ENCODE data around the gene CROCC2.

The CROCC2 gene

DNA sequence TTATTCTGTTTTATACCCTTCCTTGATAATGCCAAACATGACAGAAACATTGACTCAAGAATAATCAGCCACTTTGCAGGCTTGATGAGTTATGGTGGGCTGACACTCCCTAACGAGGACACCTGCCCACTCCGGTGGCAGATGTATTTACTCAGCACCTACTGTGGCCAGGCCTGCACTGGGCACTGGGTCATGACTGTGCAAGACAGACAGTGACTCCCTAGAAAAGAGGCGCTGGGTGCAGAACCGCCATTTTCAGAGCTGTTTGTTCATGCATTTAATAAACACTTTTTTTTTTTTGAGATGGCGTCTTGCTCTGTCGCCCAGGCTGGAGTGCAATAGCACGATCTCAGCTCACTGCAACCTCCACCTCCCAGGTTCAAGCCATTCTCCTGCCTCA is 124.7 kb downstream of the CROCC2 start:
- Histone ChIP-seq H3K27ac (ENCODE audit: extremely low read depth, low read depth, low read length) (no peak overlapping the region), H3K9me3 (ENCODE audit: control insufficient read depth, insufficient read depth, low read depth, low read length) (no peaks in the 10 kb centered on the region; the same call in 1 of the 2 replicates), H3K4me1 (ENCODE audit: control insufficient read depth, insufficient read depth, low read length) (no peaks in the 10 kb centered on the region), H3K4me3 (ENCODE audit: low read depth, low read length) (no peak overlapping the region), H3K36me3 (ENCODE audit: control insufficient read depth in 2 of 2, insufficient read depth in 1 of 2, low read length in 2 of 2) (no peaks in the 10 kb centered on the region)
- TF ChIP-seq, protein P1, sequence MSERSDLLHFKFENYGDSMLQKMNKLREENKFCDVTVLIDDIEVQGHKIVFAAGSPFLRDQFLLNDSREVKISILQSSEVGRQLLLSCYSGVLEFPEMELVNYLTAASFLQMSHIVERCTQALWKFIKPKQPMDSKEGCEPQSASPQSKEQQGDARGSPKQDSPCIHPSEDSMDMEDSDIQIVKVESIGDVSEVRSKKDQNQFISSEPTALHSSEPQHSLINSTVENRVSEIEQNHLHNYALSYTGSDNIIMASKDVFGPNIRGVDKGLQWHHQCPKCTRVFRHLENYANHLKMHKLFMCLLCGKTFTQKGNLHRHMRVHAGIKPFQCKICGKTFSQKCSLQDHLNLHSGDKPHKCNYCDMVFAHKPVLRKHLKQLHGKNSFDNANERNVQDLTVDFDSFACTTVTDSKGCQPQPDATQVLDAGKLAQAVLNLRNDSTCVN (tag by site-specific recombination; optimal IDR thresholded peaks at IDR 0.05), result no peak
- TF ChIP-seq ZNF548 (tag by site-specific recombination; IDR thresholded peaks at IDR 0.05) (no peak), ZNF211 (tag by site-specific recombination; IDR thresholded peaks at IDR 0.05; ENCODE audit: low read depth) (no peak), ZNF394 (tag by site-specific recombination; IDR thresholded peaks at IDR 0.05; ENCODE audit: borderline replicate concordance) (no peak)
- TF ChIP-seq, protein P2, sequence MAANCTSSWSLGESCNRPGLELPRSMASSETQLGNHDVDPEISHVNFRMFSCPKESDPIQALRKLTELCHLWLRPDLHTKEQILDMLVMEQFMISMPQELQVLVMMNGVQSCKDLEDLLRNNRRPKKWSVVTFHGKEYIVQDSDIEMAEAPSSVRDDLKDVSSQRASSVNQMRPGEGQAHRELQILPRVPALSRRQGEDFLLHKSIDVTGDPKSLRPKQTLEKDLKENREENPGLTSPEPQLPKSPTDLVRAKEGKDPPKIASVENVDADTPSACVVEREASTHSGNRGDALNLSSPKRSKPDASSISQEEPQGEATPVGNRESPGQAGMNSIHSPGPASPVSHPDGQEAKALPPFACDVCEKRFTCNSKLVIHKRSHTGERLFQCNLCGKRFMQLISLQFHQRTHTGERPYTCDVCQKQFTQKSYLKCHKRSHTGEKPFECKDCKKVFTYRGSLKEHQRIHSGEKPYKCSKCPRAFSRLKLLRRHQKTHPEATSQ (tag by site-specific recombination; IDR thresholded peaks at IDR 0.05), result no peak
- TF ChIP-seq, protein P3, sequence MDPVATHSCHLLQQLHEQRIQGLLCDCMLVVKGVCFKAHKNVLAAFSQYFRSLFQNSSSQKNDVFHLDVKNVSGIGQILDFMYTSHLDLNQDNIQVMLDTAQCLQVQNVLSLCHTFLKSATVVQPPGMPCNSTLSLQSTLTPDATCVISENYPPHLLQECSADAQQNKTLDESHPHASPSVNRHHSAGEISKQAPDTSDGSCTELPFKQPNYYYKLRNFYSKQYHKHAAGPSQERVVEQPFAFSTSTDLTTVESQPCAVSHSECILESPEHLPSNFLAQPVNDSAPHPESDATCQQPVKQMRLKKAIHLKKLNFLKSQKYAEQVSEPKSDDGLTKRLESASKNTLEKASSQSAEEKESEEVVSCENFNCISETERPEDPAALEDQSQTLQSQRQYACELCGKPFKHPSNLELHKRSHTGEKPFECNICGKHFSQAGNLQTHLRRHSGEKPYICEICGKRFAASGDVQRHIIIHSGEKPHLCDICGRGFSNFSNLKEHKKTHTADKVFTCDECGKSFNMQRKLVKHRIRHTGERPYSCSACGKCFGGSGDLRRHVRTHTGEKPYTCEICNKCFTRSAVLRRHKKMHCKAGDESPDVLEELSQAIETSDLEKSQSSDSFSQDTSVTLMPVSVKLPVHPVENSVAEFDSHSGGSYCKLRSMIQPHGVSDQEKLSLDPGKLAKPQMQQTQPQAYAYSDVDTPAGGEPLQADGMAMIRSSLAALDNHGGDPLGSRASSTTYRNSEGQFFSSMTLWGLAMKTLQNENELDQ (tag by site-specific recombination; IDR thresholded peaks at IDR 0.05; ENCODE audit: low read depth), result no peak
- CTCF ChIA-PET, result no interaction called here
- POLR2A ChIA-PET, result no interaction called here

DNA sequence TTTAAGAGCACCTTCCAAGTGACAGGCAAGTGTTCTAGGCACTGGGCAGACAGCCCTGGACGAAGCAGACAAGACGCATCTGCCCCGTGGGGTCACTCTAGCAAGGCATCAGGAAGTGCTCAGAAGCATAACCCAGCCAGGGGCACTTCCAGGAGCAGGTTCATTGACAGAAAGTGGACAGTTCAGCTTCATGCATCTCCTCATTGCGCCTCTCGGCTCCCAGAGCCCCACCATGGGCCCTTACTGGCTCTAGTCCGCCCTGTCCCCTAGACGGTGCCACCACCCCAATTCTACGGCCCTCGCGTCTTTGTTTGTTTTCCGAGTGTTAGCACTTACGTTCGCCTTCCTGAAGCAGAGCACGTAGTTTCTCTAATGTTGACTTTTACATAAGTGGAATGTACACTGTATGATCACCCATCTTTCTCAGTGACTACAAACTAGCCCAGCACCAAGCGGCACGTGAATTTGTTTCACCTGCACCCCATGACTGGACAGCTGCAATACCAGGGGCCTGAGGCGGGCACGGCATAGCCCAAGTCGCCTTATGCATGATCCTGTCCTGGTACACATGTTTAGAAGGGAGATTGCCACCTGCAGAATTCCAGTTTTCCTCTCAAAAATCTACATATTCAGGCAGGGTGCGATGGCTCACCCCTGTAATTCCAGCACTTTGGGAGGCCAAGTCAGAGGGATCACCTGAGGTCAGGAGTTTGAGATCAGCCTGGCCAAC is 125.5 kb downstream of the CROCC2 start:
- Histone ChIP-seq H3K36me3 (ENCODE audit: control insufficient read depth in 2 of 2, insufficient read depth in 1 of 2, low read length in 2 of 2) (no peaks in the 10 kb centered on the region), H3K4me1 (ENCODE audit: control insufficient read depth, insufficient read depth, low read length) (no peaks in the 10 kb centered on the region), H3K27ac (ENCODE audit: extremely low read depth, low read depth, low read length) (no peak overlapping the region), H3K9me3 (ENCODE audit: control insufficient read depth, insufficient read depth, low read depth, low read length) (no peaks in the 10 kb centered on the region), H3K4me3 (ENCODE audit: low read depth, low read length) (no peak overlapping the region)
- CTCF ChIA-PET, result no interaction called here
- TF ChIP-seq ZNF157 (tag by site-specific recombination; IDR thresholded peaks at IDR 0.05) (no peak), ZNF510 (tag by site-specific recombination; IDR thresholded peaks at IDR 0.05; ENCODE audit: insufficient replicate concordance) (no peak), ZNF677 (tag by site-specific recombination; IDR thresholded peaks at IDR 0.05) (no peak), ZSCAN16 (tag by site-specific recombination; IDR thresholded peaks at IDR 0.05) (no peak), ZNF76 (tag by site-specific recombination; IDR thresholded peaks at IDR 0.05; ENCODE audit: borderline replicate concordance, low read depth) (no peak), ZNF777 (tag by site-specific recombination; IDR thresholded peaks at IDR 0.05; ENCODE audit: borderline replicate concordance) (no peak), ZNF214 (tag by site-specific recombination; IDR thresholded peaks at IDR 0.05; ENCODE audit: borderline replicate concordance) (no peak), ZNF544 (tag by site-specific recombination; IDR thresholded peaks at IDR 0.05) (no peak), ZFP3 (tag by site-specific recombination; IDR thresholded peaks at IDR 0.05; ENCODE audit: low read depth) (no peak), ZNF114 (tag by site-specific recombination; IDR thresholded peaks at IDR 0.05) (no peak), ZNF248 (tag by site-specific recombination; IDR thresholded peaks at IDR 0.05) (no peak), OVOL3 (tag by site-specific recombination; IDR thresholded peaks at IDR 0.05) (no peak)
- TF ChIP-seq, protein P1 (tag by site-specific recombination; optimal IDR thresholded peaks at IDR 0.05), result no peak
- POLR2A ChIA-PET, result no interaction called here
